Measurements from ENCODE around the gene TOX2.

The TOX2 gene

DNA sequence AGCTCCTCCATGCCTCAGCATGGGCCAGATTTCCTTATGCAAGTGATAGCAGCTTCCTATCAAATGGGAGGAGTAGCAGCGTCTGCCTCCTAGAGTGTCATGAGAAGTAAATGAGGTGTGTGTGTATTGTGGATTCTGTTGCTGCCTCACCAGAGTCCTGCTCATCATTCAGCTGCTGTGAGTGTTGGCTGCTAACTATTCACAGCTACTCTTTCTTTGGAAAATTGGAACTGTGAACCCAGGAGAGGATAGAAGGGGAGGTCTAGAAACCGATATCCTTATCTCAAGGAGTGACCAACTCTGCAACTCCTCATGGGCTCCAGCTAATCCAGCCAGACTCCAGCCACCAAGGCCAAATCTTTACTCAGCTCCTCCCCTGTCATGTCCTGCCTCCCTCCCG lies 63.3 kb downstream of the TOX2 start:
- DNase-seq, result no peak

- DNase-seq, result no peak
Measured at GRCh38 chr20:43979576-43980105, 65.0 kb downstream of the TOX2 start.

GRCh38 chr20:43981540-43981939 lies 66.9 kb downstream of the TOX2 start:
- DNase-seq, result no peak

GRCh38 chr20:43982016-43982415 lies 67.4 kb downstream of the TOX2 start:
- DNase-seq, result no peak

- no peak for DNase-seq
Measured at GRCh38 chr20:43982886-43983285, 68.2 kb downstream of the TOX2 start.

- DNase-seq, result peak in 1 of 3 experiments; percentile 70
Measured at GRCh38 chr20:43983359-43983758, 68.7 kb downstream of the TOX2 start.

DNA sequence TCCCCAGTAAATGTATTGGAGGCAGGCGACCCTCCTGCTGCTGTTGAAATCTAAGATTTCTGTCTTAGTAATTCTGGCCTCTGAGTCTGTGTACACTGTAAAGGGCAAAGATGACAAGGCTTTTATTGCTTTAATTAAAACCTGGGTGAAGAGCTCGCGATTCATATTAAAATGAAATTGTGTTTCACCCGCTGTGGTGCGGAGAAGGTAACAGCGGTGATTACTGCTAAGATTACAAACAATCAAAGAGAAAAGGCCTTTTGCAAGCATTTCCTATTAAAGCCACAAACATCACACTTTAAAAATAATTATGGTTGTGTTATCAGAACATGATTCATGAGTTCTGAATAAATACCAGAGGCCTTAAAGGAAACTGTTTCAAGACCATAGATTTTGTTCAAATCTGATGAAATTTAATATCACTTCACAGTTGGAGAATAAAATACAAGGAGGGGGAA lies 69.3 kb downstream of the TOX2 start:
- peak in 2 of 3 experiments; percentile 59 to 91 for DNase-seq

GRCh38 chr20:43984587-43984986 lies 69.9 kb downstream of the TOX2 start:
- DNase-seq, result no peak

DNA sequence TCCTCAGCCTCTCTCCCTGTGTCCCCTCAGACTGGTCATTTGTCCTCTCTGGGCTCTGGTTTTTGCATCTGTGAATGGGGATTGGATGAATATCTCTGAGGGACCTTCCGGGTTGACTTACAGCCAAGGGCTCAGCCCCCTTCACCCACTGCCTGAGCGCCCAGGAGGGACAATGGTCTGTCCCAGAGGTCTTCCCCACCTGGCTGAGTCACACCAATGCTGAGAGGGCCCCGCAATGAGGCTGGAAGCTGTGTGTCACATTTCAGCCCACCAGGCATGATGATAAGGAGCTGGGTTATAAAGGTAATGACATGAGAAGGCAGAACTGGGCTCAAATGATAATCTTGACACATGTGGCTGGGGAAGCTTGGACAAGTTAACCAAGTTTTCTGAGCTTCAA lies 70.5 kb downstream of the TOX2 start:
- DNase-seq, result no peak

DNA sequence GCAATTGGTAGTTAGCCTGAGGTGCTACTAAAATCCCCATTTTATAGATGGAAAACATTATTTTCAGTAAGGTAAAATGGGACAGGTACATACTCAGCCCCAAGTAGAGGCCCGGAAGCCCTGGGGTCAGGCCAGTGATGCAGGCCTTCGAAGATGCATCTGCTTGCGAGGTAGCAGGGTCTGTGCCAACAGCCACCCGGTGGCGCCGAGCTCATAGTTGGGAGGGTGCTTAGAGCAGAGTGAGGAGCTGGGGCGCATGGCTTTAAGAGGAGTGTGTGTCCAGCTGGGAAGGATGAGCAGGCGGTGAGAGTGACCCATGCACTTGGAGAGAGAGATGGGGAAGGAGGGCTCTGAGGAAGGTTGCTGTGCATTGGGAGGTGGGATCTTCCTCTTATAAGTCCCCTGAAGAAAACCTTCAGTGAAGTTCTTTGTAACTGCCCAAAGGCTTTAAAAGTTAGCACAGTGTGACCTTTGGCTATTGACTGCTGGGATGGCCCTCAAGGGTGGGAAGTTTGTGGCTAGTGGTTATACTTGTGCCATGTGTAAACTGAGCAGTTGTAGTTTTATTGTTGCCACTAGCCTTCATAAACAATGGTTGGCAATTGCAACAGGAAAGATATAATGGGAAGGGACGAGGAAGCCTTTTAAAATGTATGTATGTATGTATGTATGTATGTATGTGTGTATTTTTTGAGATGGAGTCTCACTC lies 71.1 kb downstream of the TOX2 start:
- DNase-seq, result no peak

- DNase-seq, result no peak
Measured at GRCh38 chr20:43987018-43987417, 72.4 kb downstream of the TOX2 start.

GRCh38 chr20:43987531-43987930 lies 72.9 kb downstream of the TOX2 start:
- DNase-seq, result peak; percentile 4 to 95 (median 72)

DNA sequence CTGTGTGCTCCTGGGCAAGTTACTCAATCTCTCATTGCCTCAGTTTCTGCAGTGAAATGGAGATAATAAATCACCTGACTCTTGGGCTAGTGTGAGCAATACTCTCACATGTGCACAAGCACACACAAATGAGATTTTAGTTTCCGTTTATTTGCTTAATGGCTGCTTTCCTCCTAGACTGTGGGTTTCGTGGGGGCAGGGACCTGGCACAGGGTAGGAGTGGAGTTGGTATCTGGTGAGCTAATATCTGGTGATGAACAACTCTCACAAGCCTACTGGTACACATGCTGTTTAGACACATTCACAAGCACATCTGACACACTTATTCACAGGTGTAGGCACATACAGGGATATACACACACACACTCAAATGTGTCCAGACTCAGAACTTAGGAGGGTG lies 73.8 kb downstream of the TOX2 start:
- peak in 2 of 3 experiments; percentile 23 to 65 for DNase-seq

GRCh38 chr20:43988867-43989266 lies 74.2 kb downstream of the TOX2 start:
- DNase-seq, result peak in 1 of 3 experiments; percentile 65

- no peak for DNase-seq
Measured at GRCh38 chr20:43991261-43991660, 76.6 kb downstream of the TOX2 start.

- no peak for DNase-seq
Measured at GRCh38 chr20:43991982-43992381, 77.3 kb downstream of the TOX2 start.

DNA sequence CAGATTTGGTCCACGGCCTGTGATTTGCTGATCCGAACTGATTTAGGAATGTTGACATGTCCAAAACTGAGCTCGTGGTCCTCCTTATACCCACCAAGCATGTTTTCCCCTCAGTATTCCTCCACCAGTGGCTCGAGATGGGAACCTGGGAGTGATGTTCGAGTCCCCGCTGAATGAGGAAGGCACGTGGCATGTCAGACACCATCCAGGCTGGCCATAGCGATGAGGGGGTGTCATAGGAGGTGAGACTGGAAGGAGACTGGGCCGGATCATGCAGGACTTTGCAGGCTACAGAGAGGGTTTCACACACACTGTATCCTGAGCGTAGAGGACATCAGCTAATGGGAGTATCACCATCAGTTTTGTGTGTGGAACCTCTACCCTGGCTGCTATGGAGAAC lies 78.2 kb downstream of the TOX2 start:
- DNase-seq, result no peak

- no peak for DNase-seq
Measured at GRCh38 chr20:43993560-43993959, 78.9 kb downstream of the TOX2 start.

DNA sequence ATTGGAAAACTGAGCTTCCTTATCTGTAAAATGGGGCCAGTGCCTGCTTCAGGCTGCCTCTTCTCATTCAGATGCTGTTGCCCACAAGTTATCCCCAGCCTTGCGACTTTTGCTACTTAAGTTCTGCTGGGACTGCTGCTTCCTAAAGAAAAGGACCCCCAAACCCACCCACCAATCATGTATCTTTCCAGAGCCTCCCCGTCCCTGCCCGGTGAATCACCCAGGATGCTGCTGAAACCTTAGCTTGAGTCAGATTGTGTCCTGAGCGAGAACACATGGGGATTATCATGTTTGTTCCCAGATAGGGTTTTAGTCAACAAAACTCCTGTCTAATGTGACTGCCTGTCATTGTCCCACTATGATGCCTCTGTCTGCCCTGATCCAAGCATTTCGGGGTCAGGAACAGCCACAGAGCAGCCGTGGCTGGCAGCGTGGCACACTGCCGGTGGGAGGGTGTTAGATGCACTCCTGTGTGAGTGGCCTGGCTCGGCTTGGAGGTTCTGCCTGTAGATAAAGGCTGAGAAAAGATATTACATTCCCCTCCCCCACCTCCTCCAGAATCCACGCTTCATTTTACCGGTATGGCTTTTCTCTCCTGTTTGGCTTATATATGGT lies 79.9 kb downstream of the TOX2 start:
- no peak for DNase-seq

GRCh38 chr20:43995645-43996044 lies 81.0 kb downstream of the TOX2 start:
- no peak for DNase-seq

DNA sequence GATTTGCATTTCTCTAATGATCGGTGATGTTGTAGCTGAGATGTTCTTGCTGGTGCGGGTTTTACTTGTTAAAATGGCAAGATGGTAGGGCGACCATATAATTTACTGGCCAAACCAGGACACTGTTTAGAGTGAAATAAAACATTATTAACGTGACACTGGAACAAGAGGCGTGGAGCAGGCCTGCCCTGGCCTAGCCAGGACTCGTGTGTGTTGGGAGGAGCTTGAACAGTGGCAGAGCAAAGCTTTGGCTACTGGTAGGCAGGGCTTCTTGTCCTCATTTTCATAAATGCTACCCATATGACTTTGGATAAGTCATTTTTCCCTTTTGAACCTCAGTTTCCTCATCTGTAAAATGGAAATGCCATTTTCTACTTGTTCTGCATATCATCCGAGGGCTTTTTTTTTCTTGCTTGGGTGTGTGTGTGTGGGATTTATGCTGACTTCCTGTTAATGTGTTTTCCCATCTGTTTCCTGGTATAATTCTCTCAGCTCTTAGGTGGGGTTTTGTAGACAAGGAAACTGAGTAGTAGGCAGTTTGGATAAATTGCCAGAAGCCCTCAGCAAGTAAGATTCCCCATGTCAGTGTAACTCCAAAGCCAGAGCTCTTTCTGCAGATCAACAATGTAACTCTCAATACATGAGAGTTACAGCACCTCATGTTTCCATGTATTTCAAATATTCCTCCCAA lies 81.7 kb downstream of the TOX2 start:
- DNase-seq, result no peak

- no peak for DNase-seq
Measured at GRCh38 chr20:43999848-44000247, 85.2 kb downstream of the TOX2 start.

- DNase-seq, result no peak
Measured at GRCh38 chr20:44001667-44002596, 87.3 kb downstream of the TOX2 start.
